IMR-90 (cell line): Measurements from ENCODE around the gene OXSR1. TPM values are rescaled to one million over a fixed set of nuclear protein-coding genes. Genes with fewer than 3 reads are reported as not detected.

Source experiments
- ATAC-seq: fragments of 200-7000 bp; cut with Tn5 transposase; 2 replicates; pipeline ENCODE4 v1.9.1; 2020; ENCODE audit warnings: low read depth, mild to moderate bottlenecking, moderate library complexity
- BruUV-seq: library from RNA; stranded (reverse); fragments of 400-500 nt; replicated peaks from 2 replicates; lab custom pipeline; 2021; lab: Mats Ljungman, UMichigan
- CTCF ChIA-PET: fragments of 300-600 bp; formaldehyde crosslinking; extraction: SDS; loops from one replicate; lab custom pipeline; 2021; ENCODE audit warnings: antibody characterized with exemption; lab: Yijun Ruan, JAX
- POLR2A ChIA-PET: fragments of 300-600 bp; sonication (Branson Sonifier 250); formaldehyde crosslinking; loops from one replicate; lab custom pipeline; 2022; ENCODE audit warnings: antibody characterized with exemption; ENCODE audit not compliant: unreplicated experiment; lab: Charles Lee
- DNase-seq: peaks from one replicate; pipeline ENCODE4 v3.0.0; 2013
- H2AFZ ChIP-seq: replicated peaks from 2 replicates; pipeline ENCODE3; 2013; ENCODE audit warnings: low read length, mild to moderate bottlenecking; ENCODE audit not compliant: poor library complexity
- H2AK5ac ChIP-seq: 2 replicates; pipeline ENCODE4 v1.6.1; 2013; ENCODE audit warnings: low read depth, low read length, inconsistent platforms
- H2AK9ac ChIP-seq: replicated peaks from 2 replicates; pipeline ENCODE3; 2013; ENCODE audit warnings: mild to moderate bottlenecking, low read depth, low read length, moderate library complexity; ENCODE audit not compliant: poor library complexity
- H2BK120ac ChIP-seq: 2 replicates; pipeline ENCODE4 v1.6.1; 2013; ENCODE audit warnings: low read depth, low read length, inconsistent platforms
- H2BK15ac ChIP-seq: 3 replicates; pipeline ENCODE4 v1.6.1; 2013; ENCODE audit warnings: low read depth, low read length, inconsistent platforms
- H2BK20ac ChIP-seq: 2 replicates; pipeline ENCODE4 v1.6.1; 2013; ENCODE audit warnings: low read depth, mild to moderate bottlenecking, inconsistent platforms, low read length, moderate library complexity
- H2BK5ac ChIP-seq: 2 replicates; pipeline ENCODE4 v1.6.1; 2013; ENCODE audit warnings: mild to moderate bottlenecking, low read depth, low read length, inconsistent platforms; ENCODE audit not compliant: poor library complexity, severe bottlenecking
- H3K14ac ChIP-seq: replicated peaks from 2 replicates; pipeline ENCODE4 v1.6.1; 2013; ENCODE audit warnings: low read depth, low read length, inconsistent platforms
- H3K18ac ChIP-seq: 2 replicates; pipeline ENCODE4 v1.6.1; 2013; ENCODE audit warnings: low read depth, low read length, control low read depth
- H3K23ac ChIP-seq: 2 replicates; pipeline ENCODE4 v1.6.1; 2013; ENCODE audit warnings: low read depth, low read length, inconsistent platforms
- H3K27ac ChIP-seq: 2 replicates; pipeline ENCODE4 v1.5.1; 2013; ENCODE audit warnings: mild to moderate bottlenecking, control low read depth, low read length; ENCODE audit not compliant: insufficient read depth
- H3K27me3 ChIP-seq: 2 replicates; pipeline ENCODE4 v1.6.1; 2013; ENCODE audit warnings: low read length; ENCODE audit not compliant: control insufficient read depth, insufficient read depth
- H3K36me3 ChIP-seq: 2 replicates; pipeline ENCODE4 v1.6.1; 2013; ENCODE audit warnings: low read length, mixed read lengths; ENCODE audit not compliant: control insufficient read depth, insufficient read depth
- H3K4ac ChIP-seq: 2 replicates; pipeline ENCODE4 v1.6.1; 2013; ENCODE audit warnings: low read depth, low read length, inconsistent platforms
- H3K4me1 ChIP-seq: 2 replicates; pipeline ENCODE4 v1.6.1; 2013; ENCODE audit warnings: low read length, mixed read lengths; ENCODE audit not compliant: control insufficient read depth, insufficient read depth
- H3K4me2 ChIP-seq: 2 replicates; pipeline ENCODE4 v1.6.1; 2013; ENCODE audit warnings: low read depth, mild to moderate bottlenecking, control low read depth, low read length, moderate library complexity
- H3K4me3 ChIP-seq: 2 replicates; pipeline ENCODE4 v1.5.1; 2013; ENCODE audit warnings: low read depth, mild to moderate bottlenecking, control low read depth, low read length, moderate library complexity; ENCODE audit not compliant: insufficient read depth
- H3K56ac ChIP-seq: 2 replicates; pipeline ENCODE4 v1.6.1; 2013; ENCODE audit warnings: low read length, inconsistent platforms; ENCODE audit not compliant: insufficient read depth; ENCODE audit errors: extremely low read depth
- H3K79me1 ChIP-seq, 2 experiments: 2 replicates each; pipeline ENCODE4 v1.6.1; 2013; ENCODE audit warnings: low read length in 2 of 2, inconsistent platforms in 1 of 2, low read depth in 1 of 2
- H3K9ac ChIP-seq: 2 replicates; pipeline ENCODE4 v1.6.1; 2013; ENCODE audit warnings: low read depth, low read length, control low read depth
- H3K9me1 ChIP-seq: 2 replicates; pipeline ENCODE4 v1.6.1; 2013; ENCODE audit warnings: low read length, inconsistent platforms; ENCODE audit not compliant: insufficient read depth
- H3K9me3 ChIP-seq: 2 replicates; pipeline ENCODE4 v1.6.1; 2013; ENCODE audit warnings: low read length; ENCODE audit not compliant: control insufficient read depth, insufficient read depth
- H4K20me1 ChIP-seq: 2 replicates; pipeline ENCODE4 v1.6.1; 2013; ENCODE audit warnings: low read length, inconsistent platforms; ENCODE audit not compliant: insufficient read depth
- H4K5ac ChIP-seq: 2 replicates; pipeline ENCODE4 v1.6.1; 2013; ENCODE audit warnings: mild to moderate bottlenecking, low read depth, low read length, control low read depth
- H4K8ac ChIP-seq, 2 experiments: 2 replicates each; pipeline ENCODE4 v1.6.1; 2013; ENCODE audit warnings: low read depth in 2 of 2, low read length in 2 of 2, control low read depth in 1 of 2, inconsistent platforms in 1 of 2
- H4K91ac ChIP-seq: 2 replicates; pipeline ENCODE4 v1.6.1; 2013; ENCODE audit warnings: low read depth, low read length, inconsistent platforms; ENCODE audit not compliant: insufficient read depth
- BHLHE40 ChIP-seq: fragments of 150-350 bp; IDR thresholded peaks from 2 replicates; pipeline ENCODE4 v1.6.1; 2016; ENCODE audit warnings: mild to moderate bottlenecking, low read depth, low read length
- CEBPB ChIP-seq: IDR thresholded peaks from 2 replicates; pipeline ENCODE4 v1.6.1; 2012; ENCODE audit warnings: low read depth, low read length, improper control_type of control experiment
- CHD1 ChIP-seq: IDR thresholded peaks from 2 replicates; pipeline ENCODE4 v1.6.1; 2012; ENCODE audit warnings: low read depth, low read length, improper control_type of control experiment
- CTCF ChIP-seq: conservative IDR thresholded peaks from 2 replicates; pipeline ENCODE4 v1.5.1; 2012; ENCODE audit warnings: mild to moderate bottlenecking, low read depth, low read length, improper control_type of control experiment
- FOS ChIP-seq: fragments of 150-350 bp; IDR thresholded peaks from 2 replicates; pipeline ENCODE4 v1.6.1; 2016; ENCODE audit warnings: low read depth, low read length
- MAFK ChIP-seq: IDR thresholded peaks from 2 replicates; pipeline ENCODE4 v1.6.1; 2012; ENCODE audit warnings: low read depth, low read length, improper control_type of control experiment
- MAZ ChIP-seq: IDR thresholded peaks from 2 replicates; pipeline ENCODE4 v1.6.1; 2012; ENCODE audit warnings: low read depth, mild to moderate bottlenecking, low read length, improper control_type of control experiment, moderate library complexity, borderline replicate concordance
- MXI1 ChIP-seq: IDR thresholded peaks from 2 replicates; pipeline ENCODE4 v1.6.1; 2012; ENCODE audit warnings: low read depth, mild to moderate bottlenecking, low read length, moderate library complexity, borderline replicate concordance
- NFE2L2 ChIP-seq: fragments of 150-350 bp; IDR thresholded peaks from 2 replicates; pipeline ENCODE4 v1.6.1; 2016; ENCODE audit warnings: low read depth, mild to moderate bottlenecking, low read length
- POLR2A ChIP-seq: IDR thresholded peaks from 2 replicates; pipeline ENCODE4 v1.6.1; 2012; ENCODE audit warnings: mild to moderate bottlenecking, low read depth, low read length
- RAD21 ChIP-seq: IDR thresholded peaks from 2 replicates; pipeline ENCODE4 v1.6.1; 2012; ENCODE audit warnings: low read length, improper control_type of control experiment
- RCOR1 ChIP-seq: IDR thresholded peaks from 2 replicates; pipeline ENCODE4 v1.6.1; 2012; ENCODE audit warnings: mild to moderate bottlenecking, low read length, improper control_type of control experiment; ENCODE audit not compliant: insufficient replicate concordance
- RFX5 ChIP-seq: IDR thresholded peaks from 2 replicates; pipeline ENCODE4 v1.8.0; 2012; ENCODE audit warnings: low read depth, mild to moderate bottlenecking, low read length, moderate library complexity
- SMC3 ChIP-seq: fragments of 150-350 bp; IDR thresholded peaks from 2 replicates; pipeline ENCODE4 v1.6.1; 2016; ENCODE audit warnings: low read depth, mild to moderate bottlenecking, antibody characterized with exemption, low read length, moderate library complexity
- WGBS, 2 experiments: methylation state at CpG; one replicate each; pipeline versions ENCODE4 v1.1.5 to v1.1.7; 2013; ENCODE audit warnings: missing lambda C conversion rate in 2 of 2; ENCODE audit not compliant: insufficient read length in 1 of 2; ENCODE audit errors: extremely low coverage in 2 of 2; 5-methylcytosine and 5-hydroxymethylcytosine counted together
- dilution Hi-C: fragments of 300-500 bp; cut with HindIII; formaldehyde crosslinking; loops from one replicate; pipeline ENCODE4 v1.14.3; 2018; ENCODE audit warnings: low sequenced_read_pairs; ENCODE audit not compliant: unreplicated experiment
- in situ Hi-C: fragments of 300-500 bp; cut with MboI; formaldehyde crosslinking; loops from 3 replicates; pipeline ENCODE4 v1.14.3; 2019; ENCODE audit warnings: low sequenced_read_pairs, inconsistent platforms, mixed read lengths
- intact Hi-C: fragments of 100-400 bp; cut with micrococcal nuclease; formaldehyde crosslinking; loops from 2 replicates; pipeline ENCODE4 v1.10.0; 2022
- polyA plus RNA-seq, 3 experiments: library from polyadenylated mRNA; depleted of rRNA; stranded (reverse); fragments of >200 nt; gene quantifications; 2 replicates each; pipeline ENCODE4 v1.2.3, GENCODE V29; 2012; ENCODE audit warnings: low replicate concordance in 1 of 3
- total RNA-seq: library from RNA; depleted of rRNA; stranded (reverse); fragments of >200 nt; gene quantifications from 2 replicates; pipeline ENCODE4 v1.2.3, GENCODE V29; 2012
- TF ChIP-seq, protein P1 (sequence below): fragments of 150-350 bp; IDR thresholded peaks from 2 replicates; pipeline ENCODE4 v1.6.1; 2016; ENCODE audit warnings: low read depth, mild to moderate bottlenecking, low read length, moderate library complexity, borderline replicate concordance
- TF ChIP-seq, protein P2 (sequence below): fragments of 150-350 bp; IDR thresholded peaks from 2 replicates; pipeline ENCODE4 v1.6.1; 2017; ENCODE audit warnings: mild to moderate bottlenecking, antibody characterized with exemption, low read length, low read depth

OXSR1 gene
- total and polyA plus RNA-seq, 2 of the 4 experiments (the other 2 are of a cell fraction), result 32.9 to 37.6 TPM

DNA sequence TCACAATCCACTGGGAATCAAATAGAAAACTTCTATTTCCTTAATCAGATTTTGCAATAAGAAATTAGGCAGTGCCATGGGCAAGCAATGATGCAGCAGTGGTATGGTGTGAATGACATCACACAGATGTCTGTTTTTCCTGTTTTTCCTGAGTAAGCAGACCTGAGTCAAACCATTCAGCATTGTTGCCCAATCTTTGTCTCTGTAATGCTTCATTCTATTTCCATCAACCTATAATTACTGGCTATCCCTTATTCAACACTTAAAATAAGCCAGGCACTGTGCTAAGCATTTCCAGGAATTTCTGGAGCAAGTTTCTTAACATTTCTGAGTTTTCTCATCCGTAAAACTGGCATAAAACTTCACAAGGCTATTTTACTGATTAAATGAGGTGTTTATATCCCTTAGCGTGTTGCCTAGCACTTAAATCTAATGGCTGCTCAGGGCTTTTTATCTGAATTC is 11.3 kb upstream of the OXSR1 start:
- Histone ChIP-seq H3K9me1 (no peaks in the 10 kb centered on the region), H2AK5ac (no peak overlapping the region), H2BK120ac (no peak overlapping the region), H3K27me3 (no peaks in the 10 kb centered on the region), H3K18ac (no peak overlapping the region), H3K27ac (no peak overlapping the region), H2AFZ (no peak overlapping the region), H2AK9ac (no peak overlapping the region), H2BK20ac (no peak overlapping the region), H4K20me1 (no peaks in the 10 kb centered on the region), H3K23ac (no peak overlapping the region), H2BK5ac (no peak overlapping the region), H3K9me3 (no peaks in the 10 kb centered on the region), H3K4me2 (no peak overlapping the region), H3K4ac (no peak overlapping the region), H4K91ac (no peak overlapping the region), H3K4me3 (no peak overlapping the region), H4K5ac (no peak overlapping the region), H3K14ac (no peak overlapping the region), H2BK15ac (no peak overlapping the region), H3K79me1 (no peaks in the 10 kb centered on the region), H4K8ac (no peak overlapping the region), H3K36me3 (no peaks in the 10 kb centered on the region), H3K9ac (no peak overlapping the region), H3K56ac (no peak overlapping the region), H3K4me1 (no peaks in the 10 kb centered on the region)
- ChIA-PET POLR2A (no interaction called here), CTCF (interaction anchor here (1.0 to 1.5 kb wide), 3 partner anchors 11 to 192 kb away, joined by 3 to 4 read pairs (median 3); partner anchors contain the start of genes OXSR1 and XYLB)
- ATAC-seq (peak; percentile 46), DNase-seq (peak; percentile 80)
- in situ Hi-C loops (no loop called here), intact Hi-C loops (no loop called here), dilution Hi-C loops (no loop called here)
- peak; percentile 97 for TF ChIP-seq CEBPB
- peak; percentile 76 for TF ChIP-seq MAFK
- peak; percentile 35; the same call in 1 of the 2 replicates for TF ChIP-seq NFE2L2
- TF ChIP-seq CTCF, result no peak
- TF ChIP-seq, protein P1, sequence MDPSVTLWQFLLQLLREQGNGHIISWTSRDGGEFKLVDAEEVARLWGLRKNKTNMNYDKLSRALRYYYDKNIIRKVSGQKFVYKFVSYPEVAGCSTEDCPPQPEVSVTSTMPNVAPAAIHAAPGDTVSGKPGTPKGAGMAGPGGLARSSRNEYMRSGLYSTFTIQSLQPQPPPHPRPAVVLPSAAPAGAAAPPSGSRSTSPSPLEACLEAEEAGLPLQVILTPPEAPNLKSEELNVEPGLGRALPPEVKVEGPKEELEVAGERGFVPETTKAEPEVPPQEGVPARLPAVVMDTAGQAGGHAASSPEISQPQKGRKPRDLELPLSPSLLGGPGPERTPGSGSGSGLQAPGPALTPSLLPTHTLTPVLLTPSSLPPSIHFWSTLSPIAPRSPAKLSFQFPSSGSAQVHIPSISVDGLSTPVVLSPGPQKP, result no peak
- TF ChIP-seq, protein P2, sequence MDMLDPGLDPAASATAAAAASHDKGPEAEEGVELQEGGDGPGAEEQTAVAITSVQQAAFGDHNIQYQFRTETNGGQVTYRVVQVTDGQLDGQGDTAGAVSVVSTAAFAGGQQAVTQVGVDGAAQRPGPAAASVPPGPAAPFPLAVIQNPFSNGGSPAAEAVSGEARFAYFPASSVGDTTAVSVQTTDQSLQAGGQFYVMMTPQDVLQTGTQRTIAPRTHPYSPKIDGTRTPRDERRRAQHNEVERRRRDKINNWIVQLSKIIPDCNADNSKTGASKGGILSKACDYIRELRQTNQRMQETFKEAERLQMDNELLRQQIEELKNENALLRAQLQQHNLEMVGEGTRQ, result no peak
- no peak for TF ChIP-seq RAD21
- 0 out of 2 replicates have a peak, but pooled peaks have one; percentile 6 for TF ChIP-seq BHLHE40
- TF ChIP-seq MAZ, result no peak
- TF ChIP-seq RCOR1, result no peak
- TF ChIP-seq CHD1, result no peak
- TF ChIP-seq FOS, result peak; percentile 25; the same call in 1 of the 2 replicates
- no peak for TF ChIP-seq RFX5
- TF ChIP-seq SMC3, result no peak
- no peak for TF ChIP-seq POLR2A
- no peak for TF ChIP-seq MXI1
- no TSS peak for BruUV-seq
- no CpG with 5 or more reads among the region's 2 CpGs for WGBS, 2 experiments
